HepG2 (cell line): Measurements from ENCODE around the gene SETD1B. TPM values are rescaled to one million over a fixed set of nuclear protein-coding genes. Genes with fewer than 3 reads are reported as not detected.

Experiments used
- ATF1 ChIP-seq: IDR thresholded peaks from 2 replicates; pipeline ENCODE4 v1.6.1; 2016; ENCODE audit warnings: mild to moderate bottlenecking, control low read depth
- HMGXB4 ChIP-seq, 2 experiments: sonication (generic) in 1 of 2; formaldehyde crosslinking in 1 of 2; IDR thresholded peaks; 2 replicates each; pipeline versions ENCODE4 v1.4.0 to v1.6.1; 2018 to 2020; ENCODE audit warnings: missing genetic modification reagents in 2 of 2, borderline replicate concordance in 1 of 2, low read depth in 1 of 2, mild to moderate bottlenecking in 1 of 2, missing biosample characterization in 1 of 2
- HNRNPK ChIP-seq: fragments of 200-400 bp; formaldehyde crosslinking; IDR thresholded peaks from 2 replicates; pipeline ENCODE4 v1.6.1; 2018; ENCODE audit warnings: low read length, low read depth, moderate library complexity, mild to moderate bottlenecking; ENCODE audit not compliant: poor library complexity, severe bottlenecking
- KLF12 ChIP-seq: sonication (generic); formaldehyde crosslinking; IDR thresholded peaks from 2 replicates; pipeline ENCODE4 v1.4.0; 2020; ENCODE audit warnings: missing genetic modification reagents, borderline replicate concordance
- NCOR1 ChIP-seq: fragments of 200-600 bp; sonication (generic); IDR thresholded peaks from 2 replicates; pipeline ENCODE4 v1.7.0; 2017; ENCODE audit warnings: antibody characterized with exemption, low read length, borderline replicate concordance
- NFYC ChIP-seq: IDR thresholded peaks from 2 replicates; pipeline ENCODE4 v1.6.1; 2016; ENCODE audit warnings: missing genetic modification reagents, missing compliant biosample characterization
- NR3C1 ChIP-seq: sonication (generic); formaldehyde crosslinking; IDR thresholded peaks from 2 replicates; pipeline ENCODE4 v1.4.0; 2020; ENCODE audit warnings: missing genetic modification reagents
- PHF20 ChIP-seq: sonication (generic); formaldehyde crosslinking; IDR thresholded peaks from 2 replicates; pipeline ENCODE4 v1.5.0; 2020; ENCODE audit warnings: mild to moderate bottlenecking, missing genetic modification reagents
- PHF21A ChIP-seq: sonication (generic); formaldehyde crosslinking; IDR thresholded peaks from 2 replicates; pipeline ENCODE4 v1.5.0; 2020; ENCODE audit warnings: mild to moderate bottlenecking, missing genetic modification reagents
- PLRG1 ChIP-seq: fragments of 450-650 bp; conservative IDR thresholded peaks from 2 replicates; pipeline ENCODE4 v1.6.1; 2016
- UBTF ChIP-seq: sonication (generic); formaldehyde crosslinking; IDR thresholded peaks from 2 replicates; pipeline ENCODE4 v1.4.0; 2020; ENCODE audit warnings: mild to moderate bottlenecking, missing genetic modification reagents
- ZC3H13 ChIP-seq: sonication (generic); formaldehyde crosslinking; IDR thresholded peaks from 2 replicates; pipeline ENCODE4 v1.8.1; 2023; ENCODE audit warnings: mild to moderate bottlenecking, missing genetic modification reagents, moderate library complexity
- ZNF143 ChIP-seq: sonication (generic); formaldehyde crosslinking; IDR thresholded peaks from 2 replicates; pipeline ENCODE4 v1.4.0; 2020; ENCODE audit warnings: missing genetic modification reagents
- ZNF451 ChIP-seq: sonication (generic); formaldehyde crosslinking; IDR thresholded peaks from 2 replicates; pipeline ENCODE4 v1.5.0; 2020; ENCODE audit warnings: mild to moderate bottlenecking, missing genetic modification reagents
- ZNF678 ChIP-seq: sonication (generic); formaldehyde crosslinking; IDR thresholded peaks from 2 replicates; pipeline ENCODE4 v1.4.0; 2020; ENCODE audit warnings: mild to moderate bottlenecking, missing genetic modification reagents
- ZNF790 ChIP-seq: sonication (generic); formaldehyde crosslinking; IDR thresholded peaks from 2 replicates; pipeline ENCODE4 v1.8.0; 2022; ENCODE audit warnings: missing genetic modification reagents, mild to moderate bottlenecking, borderline replicate concordance
- ZNF839 ChIP-seq: sonication (generic); formaldehyde crosslinking; IDR thresholded peaks from 2 replicates; pipeline ENCODE4 v1.4.0; 2020; ENCODE audit warnings: missing genetic modification reagents, mild to moderate bottlenecking, borderline replicate concordance
- polyA plus RNA-seq, 8 experiments: library from polyadenylated mRNA; depleted of rRNA in 3 of 8; stranded (reverse) in 7 of 8; unstranded in 1 of 8; fragments of >200 nt; fragmentation: Illumina TruSeq in 4 of 8; extraction: Trizol in 4 of 8; gene quantifications; 2 replicates each; pipeline versions ENCODE4 v1.2.1 to v1.2.3, GENCODE V29; 2011 to 2016; ENCODE audit warnings: low read depth in 4 of 8, missing spikeins in 1 of 8, mixed read lengths in 1 of 8; ENCODE audit not compliant: insufficient read depth in 1 of 8
- total RNA-seq, 5 experiments: library from RNA; depleted of rRNA; stranded (reverse); fragments of >200 nt; fragmentation: Illumina TruSeq; extraction: Trizol; gene quantifications; 2 replicates each; pipeline ENCODE4 v1.2.3, GENCODE V29; 2016; ENCODE audit warnings: low read depth in 1 of 5
- TF ChIP-seq, protein P1 (sequence below): sonication (generic); formaldehyde crosslinking; IDR thresholded peaks from 2 replicates; pipeline ENCODE4 v1.5.0; 2020; ENCODE audit warnings: mild to moderate bottlenecking, missing genetic modification reagents, moderate library complexity
- TF ChIP-seq, protein P2 (sequence below): sonication (generic); formaldehyde crosslinking; IDR thresholded peaks from 2 replicates; pipeline ENCODE4 v1.5.0; 2020; ENCODE audit warnings: missing genetic modification reagents
- TF ChIP-seq, protein P3 (sequence below): sonication (generic); formaldehyde crosslinking; IDR thresholded peaks from 2 replicates; pipeline ENCODE4 v1.5.0; 2020; ENCODE audit warnings: missing genetic modification reagents

Gene SETD1B
- total and polyA plus RNA-seq, 2 of the 13 experiments (the other 11 are each of a cell fraction or from before 2014, with no cell fraction given) = 1.1 to 1.4 TPM

DNA sequence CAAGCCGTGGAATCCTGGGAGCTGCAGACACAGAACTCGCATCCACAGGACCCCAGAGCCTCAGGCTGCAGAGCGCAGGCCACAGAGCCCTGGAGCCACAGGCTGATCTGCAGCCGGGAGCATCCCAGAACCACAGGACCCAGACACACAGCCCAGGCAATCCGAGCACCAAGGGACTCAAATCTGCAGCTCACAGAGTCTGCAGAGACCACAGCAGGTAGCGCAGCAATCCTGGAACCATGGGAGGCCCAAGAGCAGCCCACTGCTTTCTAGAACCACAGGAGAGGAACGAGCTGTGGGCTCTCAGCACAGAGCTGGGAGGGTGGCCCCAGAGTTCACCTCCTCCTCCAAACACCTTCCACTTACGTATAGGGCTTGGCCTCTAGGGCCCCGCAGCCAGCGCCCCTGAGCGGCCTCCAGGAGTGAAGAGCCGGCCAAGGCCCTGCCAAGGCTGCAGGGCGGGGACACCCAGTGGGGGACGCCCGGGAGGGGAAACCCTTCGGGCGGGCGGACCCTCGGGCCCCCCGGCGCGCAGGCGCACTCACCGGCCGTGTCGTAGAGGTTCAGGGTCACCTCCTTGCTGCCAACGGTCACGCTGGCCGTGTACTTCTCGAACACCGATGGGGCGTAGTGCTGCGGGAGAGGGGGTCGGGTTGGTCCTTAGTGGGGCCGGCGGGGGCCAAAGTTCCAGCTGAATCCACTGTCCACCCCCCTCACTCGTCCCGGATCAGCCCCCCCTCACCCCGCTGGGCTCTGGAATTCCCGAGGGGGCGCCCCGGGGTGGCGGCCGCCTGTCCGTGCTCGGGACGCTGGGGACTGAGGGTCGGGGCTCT is 11.0 kb upstream of the SETD1B start (continued):
- TF ChIP-seq, protein P1, sequence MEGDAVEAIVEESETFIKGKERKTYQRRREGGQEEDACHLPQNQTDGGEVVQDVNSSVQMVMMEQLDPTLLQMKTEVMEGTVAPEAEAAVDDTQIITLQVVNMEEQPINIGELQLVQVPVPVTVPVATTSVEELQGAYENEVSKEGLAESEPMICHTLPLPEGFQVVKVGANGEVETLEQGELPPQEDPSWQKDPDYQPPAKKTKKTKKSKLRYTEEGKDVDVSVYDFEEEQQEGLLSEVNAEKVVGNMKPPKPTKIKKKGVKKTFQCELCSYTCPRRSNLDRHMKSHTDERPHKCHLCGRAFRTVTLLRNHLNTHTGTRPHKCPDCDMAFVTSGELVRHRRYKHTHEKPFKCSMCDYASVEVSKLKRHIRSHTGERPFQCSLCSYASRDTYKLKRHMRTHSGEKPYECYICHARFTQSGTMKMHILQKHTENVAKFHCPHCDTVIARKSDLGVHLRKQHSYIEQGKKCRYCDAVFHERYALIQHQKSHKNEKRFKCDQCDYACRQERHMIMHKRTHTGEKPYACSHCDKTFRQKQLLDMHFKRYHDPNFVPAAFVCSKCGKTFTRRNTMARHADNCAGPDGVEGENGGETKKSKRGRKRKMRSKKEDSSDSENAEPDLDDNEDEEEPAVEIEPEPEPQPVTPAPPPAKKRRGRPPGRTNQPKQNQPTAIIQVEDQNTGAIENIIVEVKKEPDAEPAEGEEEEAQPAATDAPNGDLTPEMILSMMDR (CRISPR knock-in tag) = peak; percentile 37
- TF ChIP-seq ZNF839 (CRISPR knock-in tag) = no peak
- no peak for TF ChIP-seq NR3C1 (CRISPR knock-in tag)
- no peak for TF ChIP-seq ATF1 (CRISPR knock-in tag)
- TF ChIP-seq ZNF790 (CRISPR knock-in tag) = no peak
- TF ChIP-seq, protein P2, sequence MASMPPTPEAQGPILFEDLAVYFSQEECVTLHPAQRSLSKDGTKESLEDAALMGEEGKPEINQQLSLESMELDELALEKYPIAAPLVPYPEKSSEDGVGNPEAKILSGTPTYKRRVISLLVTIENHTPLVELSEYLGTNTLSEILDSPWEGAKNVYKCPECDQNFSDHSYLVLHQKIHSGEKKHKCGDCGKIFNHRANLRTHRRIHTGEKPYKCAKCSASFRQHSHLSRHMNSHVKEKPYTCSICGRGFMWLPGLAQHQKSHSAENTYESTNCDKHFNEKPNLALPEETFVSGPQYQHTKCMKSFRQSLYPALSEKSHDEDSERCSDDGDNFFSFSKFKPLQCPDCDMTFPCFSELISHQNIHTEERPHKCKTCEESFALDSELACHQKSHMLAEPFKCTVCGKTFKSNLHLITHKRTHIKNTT (CRISPR knock-in tag) = no peak
- peak; percentile 54; the same call in 1 of the 2 replicates for TF ChIP-seq ZNF451 (CRISPR knock-in tag)
- no peak for TF ChIP-seq ZNF143 (CRISPR knock-in tag)
- no peak for TF ChIP-seq KLF12
- peak; percentile 62 for TF ChIP-seq HNRNPK
- TF ChIP-seq UBTF (CRISPR knock-in tag) = peak; percentile 73
- TF ChIP-seq, protein P3, sequence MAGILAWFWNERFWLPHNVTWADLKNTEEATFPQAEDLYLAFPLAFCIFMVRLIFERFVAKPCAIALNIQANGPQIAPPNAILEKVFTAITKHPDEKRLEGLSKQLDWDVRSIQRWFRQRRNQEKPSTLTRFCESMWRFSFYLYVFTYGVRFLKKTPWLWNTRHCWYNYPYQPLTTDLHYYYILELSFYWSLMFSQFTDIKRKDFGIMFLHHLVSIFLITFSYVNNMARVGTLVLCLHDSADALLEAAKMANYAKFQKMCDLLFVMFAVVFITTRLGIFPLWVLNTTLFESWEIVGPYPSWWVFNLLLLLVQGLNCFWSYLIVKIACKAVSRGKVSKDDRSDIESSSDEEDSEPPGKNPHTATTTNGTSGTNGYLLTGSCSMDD (CRISPR knock-in tag) = no peak
- TF ChIP-seq ZC3H13 (CRISPR knock-in tag) = no peak
- TF ChIP-seq ZNF678 = no peak
- TF ChIP-seq HMGXB4 (CRISPR knock-in tag; IDR thresholded peaks at IDR 0.05; ENCODE audit: borderline replicate concordance in 1 of 2, low read depth in 1 of 2) = 0 out of 4 replicates have a peak, but pooled peaks of 1 of the 2 experiments have one; percentile 23
- TF ChIP-seq PHF20 (CRISPR knock-in tag) = no peak
- no peak for TF ChIP-seq NFYC (CRISPR knock-in tag)
- TF ChIP-seq PHF21A (CRISPR knock-in tag) = no peak
- TF ChIP-seq NCOR1 = no peak
- no peak for TF ChIP-seq PLRG1
